ENCODE results near the gene PODXL2.

Gene PODXL2

DNA sequence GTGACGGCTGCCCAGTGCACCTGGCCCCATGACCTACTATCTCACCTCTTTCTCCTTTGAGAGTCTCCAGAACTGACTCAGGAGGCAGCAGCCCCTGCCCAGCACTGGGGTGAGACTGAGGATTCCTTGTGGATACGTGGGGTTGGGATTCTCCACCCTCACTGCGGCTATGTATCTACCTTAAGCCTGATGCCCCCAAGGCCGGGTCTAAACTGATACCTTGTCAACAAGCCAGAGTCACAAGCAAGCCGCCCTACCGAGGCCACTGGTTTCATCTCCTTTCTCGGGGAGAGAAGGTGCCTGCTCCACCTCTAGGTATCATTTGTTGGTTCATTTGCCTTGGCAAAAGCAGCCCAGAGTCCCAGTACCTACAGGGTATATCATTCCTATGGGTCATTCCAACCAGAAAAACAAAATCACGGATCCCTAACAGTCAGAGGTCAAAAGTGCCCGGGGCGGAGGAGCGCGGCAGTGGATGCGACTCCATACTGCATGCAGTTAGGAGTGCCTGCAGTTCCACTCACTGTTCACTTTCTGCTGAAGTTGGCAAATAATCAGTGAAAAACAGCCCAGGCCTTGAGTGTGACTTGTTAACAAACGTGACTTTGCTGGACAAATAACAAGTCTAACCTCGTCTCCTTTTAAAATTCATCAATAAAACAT lies 91.3 kb downstream of the PODXL2 start:
- no peak for DNase-seq (ENCODE audit: extremely low read depth in 1 of 2, low read depth in 1 of 2)

DNA sequence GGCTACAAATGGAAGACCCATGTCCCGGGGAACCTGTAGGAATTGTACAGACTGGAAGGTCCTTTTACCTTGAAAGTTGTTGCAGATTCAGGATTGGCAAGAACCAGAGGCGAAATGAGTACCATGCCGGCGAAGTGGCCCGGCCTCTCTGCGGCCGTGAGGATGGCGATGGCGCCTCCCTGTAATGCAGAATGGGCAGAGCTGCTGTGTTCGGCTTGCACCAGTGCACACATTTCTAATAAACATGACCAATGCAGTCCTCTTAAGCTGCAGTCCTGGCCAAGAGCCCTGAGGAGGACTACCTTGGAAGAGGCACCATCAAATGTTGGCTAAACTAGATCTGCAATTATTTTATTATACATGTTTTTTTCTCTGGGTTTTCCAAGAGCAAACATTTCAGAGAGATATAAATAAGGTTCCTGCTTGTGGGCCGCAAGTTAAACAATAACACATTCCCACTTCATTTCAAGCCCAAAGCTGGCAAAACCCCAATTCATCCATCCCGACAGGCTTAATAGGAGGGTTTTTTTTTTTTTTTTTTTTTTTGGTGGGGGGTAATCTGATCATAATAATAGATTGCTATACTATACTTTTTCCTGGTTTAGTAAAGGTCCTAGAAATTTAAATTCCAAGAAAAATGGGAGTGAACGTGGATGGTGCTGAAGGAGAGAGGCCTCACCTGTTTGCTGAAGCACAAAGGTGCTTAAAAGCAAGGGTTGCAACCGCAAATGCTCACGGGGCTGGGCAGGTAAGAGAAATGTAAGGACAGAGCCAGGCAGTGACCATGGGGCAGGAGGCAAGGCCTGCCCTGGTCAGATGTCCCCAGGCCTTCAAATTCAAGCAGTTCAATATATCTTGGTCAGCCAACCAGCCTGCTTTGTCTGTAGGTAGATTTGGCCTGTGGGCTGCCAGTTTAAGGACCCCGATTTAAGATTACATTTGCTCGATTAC lies 92.3 kb downstream of the PODXL2 start:
- no peak for DNase-seq (ENCODE audit: extremely low read depth in 1 of 2, low read depth in 1 of 2)

DNA sequence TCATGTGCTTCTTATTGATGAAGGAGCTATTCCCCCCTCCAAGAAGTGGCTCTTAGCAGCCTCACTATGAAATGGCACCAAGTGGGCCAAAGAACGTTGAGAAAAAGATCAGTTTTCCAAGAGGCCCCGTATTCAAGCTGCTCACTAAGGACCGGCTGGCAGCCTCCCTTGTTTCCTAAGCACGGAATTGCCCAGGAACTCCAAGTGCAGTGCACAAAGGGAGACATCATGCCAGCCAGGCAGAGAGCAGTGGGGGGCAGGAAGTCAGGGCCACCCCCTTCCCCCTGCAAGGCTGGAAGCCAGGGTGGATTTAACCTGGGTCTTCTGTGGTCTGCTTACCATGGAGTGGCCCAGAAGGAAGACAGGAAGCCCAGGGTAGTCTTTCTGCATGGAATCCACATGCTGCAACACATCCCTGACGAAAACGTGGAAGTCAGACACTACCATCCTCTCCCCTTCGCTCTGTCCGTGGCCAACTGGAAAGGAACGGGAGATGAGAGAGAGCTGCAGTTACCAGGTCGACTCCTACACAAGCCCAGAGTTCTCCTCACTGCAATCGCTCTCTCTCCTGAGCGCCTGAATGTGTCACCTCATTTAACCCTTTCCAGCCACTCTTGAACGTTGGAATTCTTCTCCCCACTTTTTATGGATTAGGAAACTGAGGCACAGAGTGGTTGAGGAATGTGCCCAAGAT lies 93.3 kb downstream of the PODXL2 start:
- DNase-seq (ENCODE audit: extremely low read depth in 1 of 2, low read depth in 1 of 2): no peak
